ENCODE measurements around the gene PDE4D.
"Not testable (repeated sequence)": the region's sequence is repeated elsewhere in the genome, so short reads cannot be mapped to it uniquely, and the experiment has no call there.

The PDE4D gene

DNA sequence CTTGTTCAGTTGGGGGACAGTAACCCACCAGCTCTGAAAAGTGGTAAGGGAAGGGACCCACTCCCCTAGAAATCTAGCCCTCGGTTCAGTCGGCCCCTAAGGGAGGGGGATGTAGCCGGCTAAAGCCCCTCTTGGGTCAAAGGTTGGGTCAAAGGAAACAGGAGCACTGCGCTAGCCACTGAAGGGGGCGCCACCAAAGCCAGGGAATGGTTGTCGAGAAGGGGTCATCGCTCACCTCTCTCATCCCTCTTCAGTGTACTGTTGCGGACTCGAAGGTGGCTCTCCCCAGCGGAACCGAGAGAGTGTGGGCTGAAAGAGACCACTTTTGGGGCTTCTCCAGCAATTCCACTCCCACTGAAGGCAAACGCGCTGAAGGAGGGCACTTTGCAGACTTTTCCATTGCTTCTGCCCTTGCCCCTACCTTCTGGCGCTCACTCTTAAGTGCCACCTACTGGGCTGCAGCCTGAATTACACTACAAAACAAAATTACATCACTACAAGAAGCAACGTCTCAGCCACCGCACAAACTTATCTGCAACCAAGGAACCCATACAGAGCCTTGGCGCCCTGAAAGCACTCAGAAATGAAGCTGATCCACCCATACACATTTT is 396.9 kb downstream of the PDE4D start:
- DNase-seq: no peak

DNA sequence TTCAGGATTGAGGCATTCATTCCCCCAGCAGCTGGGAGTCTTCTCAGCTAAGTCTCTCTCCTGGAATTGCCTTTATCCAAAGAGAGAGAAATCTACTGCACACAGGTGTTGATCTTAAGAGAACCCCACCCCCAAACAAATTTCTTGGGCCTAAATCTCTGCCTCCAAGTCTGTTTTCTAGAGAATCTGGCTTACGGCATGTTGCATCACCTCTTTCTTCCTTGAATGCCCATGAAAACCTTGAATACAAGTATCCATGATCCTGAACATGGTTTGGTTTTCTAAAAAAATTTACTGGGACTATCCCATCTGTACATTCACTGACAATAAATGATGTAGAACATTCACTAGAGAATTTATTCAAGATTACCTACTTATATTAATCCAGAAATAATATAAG is 401.6 kb downstream of the PDE4D start:
- no peak for DNase-seq

DNA sequence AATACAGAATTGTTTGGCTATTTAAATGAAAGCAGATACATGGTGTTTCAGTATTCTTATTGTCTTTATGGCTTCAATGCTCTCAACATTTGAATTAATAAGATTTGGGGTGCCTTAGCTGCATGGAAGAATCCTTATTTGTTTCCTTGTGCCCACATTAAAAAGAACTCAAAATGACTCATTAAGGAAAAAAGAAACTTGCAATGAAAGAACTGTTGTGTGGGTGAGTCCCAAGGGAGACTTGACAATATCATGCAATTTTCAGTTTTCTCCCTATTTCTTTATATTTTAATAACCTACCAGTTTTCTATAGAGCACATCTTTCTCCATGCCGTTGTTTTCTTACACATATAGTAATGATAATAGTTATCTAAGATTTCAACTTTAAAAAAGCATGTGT is 404.0 kb downstream of the PDE4D start:
- DNase-seq: no peak

DNA sequence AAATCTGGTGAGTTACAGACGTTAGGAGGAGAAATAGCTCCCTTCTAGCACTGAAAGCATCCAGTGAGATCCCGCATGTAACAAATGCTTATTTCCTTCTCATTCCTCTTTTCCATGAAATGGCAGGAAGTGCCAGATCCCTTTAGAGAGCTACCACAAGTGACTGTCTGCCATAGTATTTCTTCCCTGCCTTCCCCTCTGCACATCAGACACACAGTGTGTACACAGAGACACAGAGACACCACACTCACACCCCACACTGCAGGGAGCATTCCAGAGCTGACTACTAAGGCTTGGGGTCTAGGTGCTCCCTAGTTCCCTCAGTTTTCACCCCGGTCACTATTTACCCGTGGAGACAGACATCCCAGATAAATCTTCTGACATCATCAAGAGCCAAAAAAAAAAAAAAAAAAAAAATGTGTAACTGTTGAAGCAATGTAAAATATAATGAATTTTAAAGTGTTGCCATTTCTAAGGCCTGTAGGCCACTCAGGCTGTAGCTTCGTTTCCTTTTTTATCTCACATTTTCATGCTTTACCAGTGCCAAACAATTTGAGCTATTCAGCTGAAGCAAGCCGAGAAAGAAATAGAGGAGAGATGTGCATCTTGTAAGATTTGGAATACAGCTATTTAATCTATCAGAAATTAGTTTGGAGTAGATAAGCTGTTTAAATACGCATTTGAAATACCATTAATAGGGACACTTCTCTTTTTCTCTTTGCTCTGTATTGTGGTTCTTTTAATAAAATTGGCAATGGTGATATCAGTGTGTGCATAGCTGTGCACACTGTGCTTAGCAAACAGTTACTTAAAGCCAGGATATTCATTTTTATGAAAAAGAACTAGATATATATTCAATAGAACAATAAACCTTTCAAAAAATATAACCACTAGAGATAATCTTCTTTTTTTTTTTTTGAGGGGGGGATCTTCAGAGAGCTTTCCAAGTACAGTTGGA is 405.5 kb downstream of the PDE4D start:
- DNase-seq: no peak

DNA sequence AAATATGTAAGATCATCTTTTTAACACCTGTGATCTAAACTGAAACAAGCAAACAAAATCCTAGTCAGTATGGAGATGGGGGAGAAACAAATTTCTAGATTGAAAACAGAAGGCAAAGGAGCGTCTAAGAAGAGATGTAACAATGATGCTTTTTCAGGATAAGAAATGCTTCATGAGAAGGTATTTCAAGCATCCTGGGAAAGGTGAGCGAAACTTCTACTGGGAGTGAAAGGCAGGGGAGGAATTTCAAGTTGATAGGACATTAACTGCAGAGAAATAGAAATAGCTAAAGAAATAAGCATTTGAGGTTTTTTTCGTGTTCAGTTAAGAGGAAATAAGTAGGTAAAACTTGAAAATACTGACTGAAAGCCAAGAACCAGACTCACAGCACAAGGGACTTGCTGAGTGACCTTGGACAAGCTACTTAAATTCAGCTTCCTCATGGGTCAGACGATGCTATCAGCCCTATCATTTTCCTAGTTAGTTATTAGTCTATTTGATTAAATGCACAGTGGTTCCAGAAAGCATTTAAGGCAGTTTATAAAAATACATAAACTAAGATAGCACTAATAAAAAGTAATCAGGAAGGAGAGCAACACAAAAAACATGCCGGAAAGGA is 406.3 kb downstream of the PDE4D start:
- DNase-seq: no peak

DNA sequence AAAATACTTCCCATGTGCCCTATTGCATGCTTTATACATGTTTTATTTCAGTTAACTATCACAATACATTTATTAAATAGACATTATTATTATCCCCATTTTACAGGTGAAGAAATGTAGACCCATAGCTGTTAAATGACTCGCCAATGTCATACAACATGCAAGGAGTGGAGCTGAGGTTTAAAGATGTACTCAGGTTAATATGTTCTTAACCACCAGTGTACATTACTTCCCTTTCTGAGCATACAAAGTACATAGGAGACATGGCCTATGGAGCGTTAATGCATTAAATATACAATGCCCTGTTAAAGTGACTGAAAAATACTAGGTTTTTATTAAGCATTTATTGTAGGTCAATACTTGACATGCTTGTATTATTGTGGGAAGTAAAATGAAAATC is 407.0 kb downstream of the PDE4D start:
- no peak for DNase-seq

DNA sequence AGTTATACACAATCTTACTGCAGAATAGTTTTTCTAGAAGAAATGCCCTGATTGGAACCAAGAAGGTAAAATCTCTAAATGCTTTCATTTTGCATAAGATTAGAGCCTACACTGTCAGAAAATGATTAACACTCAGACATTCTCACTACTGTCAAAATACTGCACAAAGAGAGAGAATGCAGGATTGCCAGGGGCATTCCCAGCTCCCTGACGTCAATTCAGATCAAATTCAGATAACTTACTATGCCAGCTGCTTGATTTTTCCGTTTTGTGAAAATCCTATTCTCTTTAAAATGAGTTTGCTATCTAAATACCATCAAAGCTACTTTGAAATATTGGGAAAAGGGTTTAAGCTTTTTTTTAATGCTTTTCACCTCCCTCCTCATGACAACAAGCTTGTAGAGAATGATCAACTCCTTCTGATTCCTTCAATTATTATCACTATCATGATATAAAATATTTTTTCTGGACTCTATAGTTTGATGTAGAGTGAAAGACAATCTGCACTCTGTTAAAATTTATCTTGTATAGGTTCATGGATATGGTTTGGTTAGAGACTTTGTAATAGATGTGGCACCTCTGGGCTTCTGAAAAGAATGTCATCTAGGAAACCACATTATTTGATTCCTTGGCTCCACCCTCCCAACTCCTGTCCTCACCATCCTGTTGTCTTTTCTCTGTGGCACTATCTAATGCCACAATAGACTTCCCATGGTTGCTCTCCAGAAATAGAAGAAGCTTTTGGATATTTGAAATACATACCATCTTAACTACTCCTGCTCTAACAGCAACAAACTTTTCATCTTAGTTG is 407.7 kb downstream of the PDE4D start:
- DNase-seq: no peak

DNA sequence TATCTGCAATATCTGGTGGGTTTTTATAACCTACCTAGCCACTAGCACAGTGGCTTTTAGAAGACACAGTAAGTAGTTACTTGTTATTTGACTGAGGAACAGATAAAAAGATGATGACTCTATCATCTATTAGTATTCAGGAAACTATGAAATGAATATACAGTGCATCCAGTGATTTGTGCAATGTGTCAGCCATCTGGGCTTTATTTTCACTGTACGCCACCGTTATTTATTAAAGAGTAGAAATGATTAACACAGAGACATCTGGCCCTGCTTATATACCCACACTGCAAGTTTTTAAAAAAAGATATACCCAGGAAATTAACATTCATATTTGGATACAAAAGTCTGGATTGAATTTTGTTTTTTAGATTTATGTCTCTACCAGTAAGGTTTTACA is 408.4 kb downstream of the PDE4D start:
- DNase-seq: no peak

DNA sequence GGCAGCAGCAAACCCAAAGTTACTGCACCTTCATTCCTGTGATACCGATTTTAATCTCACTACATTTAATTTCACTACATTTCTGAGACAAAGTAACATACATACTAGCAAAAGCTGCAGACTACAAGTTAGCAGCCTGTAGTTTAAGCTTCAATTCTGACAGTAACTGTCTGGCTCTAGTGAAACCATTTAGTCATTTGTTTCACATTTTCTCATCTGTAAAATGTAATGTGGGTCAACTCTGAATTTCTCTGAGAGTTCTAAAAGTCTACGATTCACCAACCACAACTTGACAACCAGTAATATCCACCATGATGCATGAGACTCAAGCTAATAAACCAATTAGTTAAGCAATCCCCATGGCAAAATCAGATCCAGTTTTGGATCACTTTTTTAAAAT is 408.9 kb downstream of the PDE4D start:
- no peak for DNase-seq

DNA sequence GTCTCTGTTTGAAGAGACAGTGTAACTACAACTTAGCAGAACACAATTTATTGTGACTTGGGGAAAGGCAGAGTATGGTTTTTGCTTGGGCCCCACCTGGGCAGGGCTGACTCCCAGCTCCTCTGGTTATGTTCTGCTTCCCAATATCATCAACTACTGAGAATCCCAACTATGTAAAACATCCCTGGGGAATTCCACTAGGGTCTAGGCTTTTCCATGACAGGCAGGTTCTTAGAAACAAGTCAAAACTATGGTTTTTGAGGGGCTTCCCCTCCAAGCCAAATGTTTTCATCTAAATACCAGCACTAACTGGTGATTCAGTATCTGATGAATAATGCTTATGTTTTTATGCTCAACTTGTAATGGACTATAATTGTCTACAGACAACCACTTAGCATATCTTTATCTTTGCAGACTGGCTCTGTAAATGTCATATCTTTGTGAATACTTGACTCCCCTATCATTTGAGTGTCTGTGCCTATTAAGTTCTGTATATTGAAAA is 409.5 kb downstream of the PDE4D start:
- no peak for DNase-seq

DNA sequence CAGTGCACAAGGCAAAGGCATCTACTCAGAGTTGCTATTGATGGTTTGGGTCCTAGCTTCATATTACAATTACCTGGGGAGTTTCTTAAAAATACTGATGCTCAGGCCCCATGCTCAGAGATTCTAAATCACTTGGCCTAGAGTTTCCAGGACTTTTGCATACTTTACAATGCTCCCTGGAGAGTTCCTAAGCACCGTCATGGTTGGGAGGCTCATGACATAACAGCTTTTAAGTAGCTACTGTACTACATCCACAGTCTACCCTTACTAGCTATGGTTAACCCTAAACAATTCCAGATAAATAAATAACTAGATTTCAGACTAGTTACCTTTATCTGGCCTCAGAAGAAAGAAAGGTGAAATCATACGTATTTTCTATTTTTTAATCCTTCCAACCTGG is 414.4 kb downstream of the PDE4D start:
- no peak for DNase-seq

DNA sequence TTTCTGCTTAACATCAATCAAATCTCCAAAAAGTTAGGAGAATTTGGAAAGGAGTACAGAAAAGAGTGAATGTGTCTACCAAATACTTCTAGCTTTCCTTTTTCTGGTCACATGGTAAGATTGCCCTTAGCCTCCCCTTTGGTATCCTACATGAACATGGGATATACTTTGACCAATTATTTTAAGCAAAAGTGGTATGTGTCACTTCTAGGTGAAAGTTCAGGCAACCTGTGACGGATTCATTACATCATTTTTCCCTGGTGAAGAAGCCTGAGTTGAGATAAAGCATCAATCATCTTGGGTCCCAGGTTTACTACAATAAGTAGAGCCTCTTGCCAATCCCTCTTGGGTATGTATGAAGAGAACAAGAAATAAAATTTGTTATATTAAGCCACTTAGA is 419.2 kb downstream of the PDE4D start:
- DNase-seq: no peak

DNA sequence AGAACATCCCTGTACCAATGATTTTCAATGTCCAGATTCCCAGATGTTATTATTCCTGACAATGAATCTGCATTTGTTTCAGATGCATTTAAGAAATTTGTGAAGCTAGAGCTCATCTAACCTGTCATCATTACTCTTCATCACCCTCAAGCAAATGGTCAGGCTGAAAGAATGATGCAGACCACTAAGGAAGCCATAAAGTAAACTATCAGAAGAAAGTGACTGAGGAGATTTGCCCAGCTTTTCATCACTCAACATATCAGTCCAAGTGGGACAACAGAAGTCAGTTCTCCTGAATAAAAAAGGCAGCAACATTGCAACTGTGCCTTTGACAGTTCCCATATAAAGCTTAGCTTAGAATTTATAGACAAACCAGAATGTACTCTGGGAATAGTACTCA is 419.9 kb downstream of the PDE4D start:
- DNase-seq: no peak

DNA sequence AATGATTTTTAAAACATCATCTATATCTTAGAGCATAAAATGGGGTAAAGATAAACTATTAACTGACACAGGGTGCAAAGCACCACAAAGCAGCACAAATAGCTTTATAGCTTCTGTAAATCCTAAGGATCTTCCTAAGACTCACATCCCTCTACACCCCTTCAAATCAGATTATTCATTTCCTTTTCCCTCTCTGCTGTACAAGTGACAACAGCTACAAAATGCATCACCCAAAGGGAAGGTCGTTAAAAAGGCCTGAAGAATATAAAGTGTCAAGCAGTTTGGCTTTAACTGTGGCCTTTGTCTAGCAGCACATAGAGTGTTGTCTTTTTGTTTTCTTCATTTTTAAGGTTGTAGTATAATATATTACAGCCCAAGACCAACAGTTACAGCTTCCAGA is 422.1 kb downstream of the PDE4D start:
- no peak for DNase-seq

DNA sequence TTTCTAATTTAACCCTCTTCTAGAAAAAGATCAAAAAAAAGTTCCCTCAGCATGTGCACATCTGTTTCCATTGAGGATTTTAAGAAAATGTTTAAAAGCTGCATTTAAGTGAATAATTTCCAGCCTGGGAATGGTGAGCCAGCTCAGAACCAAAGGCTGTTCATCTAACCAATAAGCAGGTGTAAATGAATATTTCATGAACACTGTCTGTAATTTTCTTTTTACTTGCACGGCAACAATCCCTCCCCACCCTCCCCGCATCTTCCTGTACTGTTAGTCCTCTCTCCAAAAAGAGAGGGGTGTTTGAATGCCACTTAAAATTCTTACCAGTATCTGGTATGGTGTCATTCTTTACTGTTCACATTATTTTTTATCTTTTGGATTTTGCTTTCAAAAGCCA is 425.6 kb downstream of the PDE4D start:
- no peak for DNase-seq

DNA sequence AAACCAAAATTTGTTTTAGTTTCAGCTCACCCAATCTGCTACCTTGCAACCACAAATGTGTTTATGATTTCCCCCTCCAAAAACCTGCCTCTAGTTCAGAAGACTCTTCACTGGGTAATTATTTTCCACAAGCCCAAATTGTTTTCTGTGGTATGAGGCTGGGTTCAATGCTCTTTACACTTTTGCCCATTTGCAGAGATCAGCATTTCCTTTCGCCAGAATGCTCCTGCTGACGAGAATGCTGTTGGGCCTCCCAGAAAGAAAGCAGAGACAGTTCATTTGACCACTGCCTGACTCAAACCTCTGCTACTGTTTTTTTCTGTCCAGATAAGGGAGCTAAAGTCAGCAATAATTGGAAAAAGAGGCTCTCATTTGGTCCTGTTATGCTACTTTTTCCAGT is 427.3 kb downstream of the PDE4D start:
- DNase-seq: no peak

DNA sequence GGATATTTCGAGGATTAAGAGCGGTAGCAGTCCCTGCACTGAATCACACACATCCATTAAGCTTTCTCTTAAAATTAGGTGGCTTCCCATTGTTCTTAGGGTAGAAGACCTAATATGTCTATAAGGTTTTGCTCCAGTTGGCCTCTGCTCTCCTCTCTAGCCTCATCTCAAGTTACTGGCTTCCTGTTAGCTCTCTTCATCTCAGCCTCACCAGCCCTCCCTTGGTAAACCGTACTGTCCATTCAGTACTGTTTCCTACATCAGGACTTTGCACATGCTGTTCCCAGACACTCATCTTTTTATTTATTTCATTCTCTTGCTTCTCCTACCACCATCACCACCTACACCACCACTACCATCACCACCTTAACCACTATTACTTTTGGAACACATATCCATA is 428.6 kb downstream of the PDE4D start:
- DNase-seq: no peak

DNA sequence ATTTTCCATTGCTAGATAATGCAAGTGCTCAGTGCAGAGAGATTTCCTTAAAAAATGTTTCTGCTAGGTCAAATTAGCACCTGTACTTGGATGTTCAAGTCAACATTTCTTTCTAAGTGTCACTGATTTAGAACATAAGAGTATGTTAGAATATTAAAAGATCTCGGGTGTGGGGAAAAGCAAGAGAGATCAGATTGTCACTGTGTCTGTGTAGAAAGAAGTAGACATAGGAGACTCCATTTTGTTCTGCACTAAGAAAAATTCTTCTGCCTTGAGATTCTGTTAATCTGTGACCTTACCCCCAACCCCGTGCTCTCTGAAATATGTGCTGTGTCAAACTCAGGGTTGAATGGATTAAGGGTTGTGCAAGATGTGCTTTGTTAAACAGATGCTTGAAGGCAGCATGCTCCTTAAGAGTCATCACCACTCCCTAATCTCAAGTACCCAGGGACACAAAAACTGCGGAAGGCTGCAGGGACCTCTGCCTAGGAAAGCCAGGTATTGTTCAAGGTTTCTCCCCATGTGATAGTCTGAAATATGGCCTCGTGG is 429.8 kb downstream of the PDE4D start:
- not testable (repeated sequence) for DNase-seq

DNA sequence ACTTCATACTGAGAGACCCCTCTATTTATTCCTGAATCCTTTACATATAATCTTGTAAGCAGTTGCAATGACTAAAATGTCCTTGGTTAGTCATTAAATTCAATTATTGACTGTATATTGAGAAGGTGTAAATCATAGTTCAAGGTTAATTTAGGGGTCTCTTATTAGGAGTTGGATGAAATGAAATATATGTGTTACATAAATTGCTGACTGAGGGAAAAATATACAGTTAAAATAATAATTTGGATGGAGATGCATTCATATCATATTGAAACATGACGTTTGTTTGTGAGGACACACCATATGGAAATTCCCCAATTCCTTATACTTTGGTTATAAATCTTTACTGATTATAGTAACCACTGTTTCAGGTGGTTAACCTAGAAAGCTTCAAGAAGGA is 430.6 kb downstream of the PDE4D start:
- DNase-seq: no peak

DNA sequence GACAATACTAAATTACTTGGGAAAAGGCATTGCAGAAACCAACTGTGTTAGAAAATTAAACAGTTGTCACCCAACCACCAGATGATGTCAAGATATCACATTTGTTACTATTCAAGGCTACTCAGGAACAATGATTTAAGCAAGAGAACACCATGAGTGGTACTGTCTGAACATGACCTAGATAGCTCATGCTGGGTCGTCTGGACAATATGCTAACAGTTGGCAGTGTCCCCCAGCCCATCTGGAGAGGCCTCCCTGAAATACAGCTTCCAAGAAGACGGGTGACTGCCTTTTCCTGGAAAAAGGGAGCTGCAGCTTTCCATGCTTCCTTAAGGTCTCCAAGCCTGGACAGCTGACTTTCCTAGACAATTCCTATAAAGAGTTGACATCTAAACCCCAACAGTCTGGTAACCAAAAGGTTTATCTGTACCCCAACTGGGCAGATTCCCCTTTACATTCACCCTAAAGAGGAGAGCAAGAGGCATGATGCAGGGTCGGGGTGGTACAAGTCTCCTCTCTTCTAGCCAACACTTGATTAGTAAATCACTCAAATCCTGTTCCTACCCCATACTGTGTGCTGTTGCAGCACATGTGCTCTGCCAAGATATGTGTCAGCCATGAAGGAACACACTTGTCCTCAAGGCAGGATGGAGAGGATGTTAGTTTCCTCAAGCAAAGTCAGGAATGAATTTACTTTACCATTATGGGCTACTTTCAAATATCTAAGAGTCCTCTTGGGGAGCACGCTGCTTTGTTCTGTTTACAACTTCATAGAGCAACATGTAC is 433.0 kb downstream of the PDE4D start:
- no peak for DNase-seq

DNA sequence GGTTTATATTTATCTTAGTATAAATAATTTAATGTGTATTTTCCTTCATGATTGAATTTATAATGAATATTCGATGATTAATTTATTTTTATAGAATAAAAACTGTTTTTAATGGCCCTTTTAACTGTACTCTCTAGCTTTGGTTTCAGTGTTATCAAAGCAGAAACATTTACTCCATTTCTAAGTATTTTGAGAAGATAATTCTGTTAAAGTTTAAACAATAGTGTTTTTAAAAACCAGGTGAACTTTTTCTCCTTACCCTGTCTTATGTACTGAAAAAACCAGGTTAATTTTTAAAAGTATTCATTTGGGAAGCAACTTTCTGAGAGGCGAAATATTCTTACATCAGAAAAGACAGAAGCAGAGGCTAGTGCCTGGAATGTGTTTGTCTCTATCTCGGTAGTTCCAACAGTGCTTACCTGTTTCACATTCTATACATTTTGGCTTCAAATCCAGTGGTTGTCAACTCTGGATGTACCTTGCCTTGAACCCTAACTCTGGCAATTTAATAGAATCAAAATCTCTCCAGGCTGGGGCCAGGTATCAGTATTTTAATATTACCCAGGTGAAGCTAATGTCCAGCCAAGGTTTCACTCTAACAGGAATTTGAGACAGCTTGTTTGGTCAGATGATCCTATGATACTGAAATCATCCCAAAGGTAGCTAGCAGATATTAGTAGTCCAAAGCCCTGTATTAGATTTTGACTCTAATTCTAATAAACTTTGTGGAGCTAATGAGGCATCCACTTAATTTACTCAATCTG is 434.4 kb downstream of the PDE4D start:
- no peak for DNase-seq

Data from activated CD4-positive, alpha-beta T cell treated with anti-CD3 and anti-CD28 coated beads, Interleukin-2, amount 50 U/mL, for 1 hour (primary cell).